Fibroblast of skin of left biceps (primary cell): ENCODE data around the gene KRT6C.
A peak's percentile ranks its signal among the peaks of the same experiment; 100 is the strongest.
"Not testable (repeated sequence)": the region's sequence is repeated elsewhere in the genome, so short reads cannot be mapped to it uniquely, and the experiment has no call there.

Experiments used
- DNase-seq, 2 experiments: peaks; one replicate each; pipeline ENCODE4 v3.0.0-alpha.2; 2013; ENCODE audit warnings: low read depth in 2 of 2

KRT6C gene

GRCh38 chr12:52455821-52456220, 17.8 kb downstream of the KRT6C start:
- DNase-seq: no peak

DNA sequence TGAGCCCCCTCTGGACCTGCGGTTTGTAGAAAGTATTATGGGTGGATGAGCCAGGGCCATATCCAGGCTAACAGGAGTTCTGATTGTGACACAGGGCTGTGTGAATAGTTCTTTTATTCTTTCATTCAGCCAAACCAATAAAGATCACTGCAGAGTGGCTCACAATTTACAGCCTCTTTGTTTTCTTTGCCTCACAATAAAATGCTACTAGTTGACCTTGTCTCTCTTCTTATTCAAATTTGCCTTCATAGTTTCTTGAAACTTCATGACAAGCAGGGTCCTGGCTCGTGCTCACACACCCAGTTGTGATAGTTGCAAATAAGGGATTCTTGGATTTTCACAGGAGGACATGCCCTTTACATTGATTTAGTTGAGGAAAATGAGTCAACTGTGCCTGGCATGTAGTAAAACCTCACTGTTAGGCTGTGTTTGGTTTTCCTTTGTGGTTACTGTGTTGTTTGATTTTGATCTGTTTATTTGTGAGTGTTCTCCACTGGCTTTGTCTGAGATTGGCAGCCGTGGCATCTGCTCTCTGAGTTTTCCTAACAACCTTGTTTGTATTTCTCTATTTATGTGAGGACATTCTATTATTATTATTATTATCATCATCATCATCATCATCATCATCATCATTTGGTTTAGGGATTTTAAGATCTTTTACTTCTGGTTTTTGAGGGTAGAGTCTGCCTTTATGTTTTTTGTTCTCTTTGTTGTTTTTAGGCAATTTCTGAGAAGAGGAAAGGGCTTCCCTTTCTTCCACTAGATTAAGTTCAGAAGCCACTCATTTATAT, 19.0 kb downstream of the KRT6C start:
- no peak for DNase-seq

DNA sequence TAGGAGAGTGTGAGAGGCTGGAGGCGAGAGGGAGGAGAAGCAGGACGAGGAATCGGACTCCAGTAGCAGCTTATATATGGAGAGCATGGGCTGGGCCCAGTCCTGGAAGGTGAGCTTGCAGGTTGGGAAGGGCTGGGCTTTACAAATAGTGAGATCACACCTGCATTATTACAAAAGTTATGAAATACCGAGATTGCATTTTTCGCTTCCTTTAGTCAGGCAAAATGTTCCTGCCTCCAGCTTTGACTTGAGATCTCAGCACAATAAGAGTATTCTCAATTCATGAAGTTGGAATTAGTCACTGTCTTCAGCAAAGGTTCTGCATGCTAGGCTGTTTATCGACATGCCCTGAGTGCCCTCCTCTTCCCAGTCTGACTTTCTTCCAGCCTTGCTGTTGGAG, 21.5 kb downstream of the KRT6C start, which contains the start of gene KRT6B:
TSS of gene KRT6B (minus strand) at position 46 of the 400 bp plus-strand sequence. CDS start 68 bp downstream, outside the sequence.
- DNase-seq: no peak

GRCh38 chr12:52448228-52448627, 25.4 kb downstream of the KRT6C start:
- DNase-seq: no peak

DNA sequence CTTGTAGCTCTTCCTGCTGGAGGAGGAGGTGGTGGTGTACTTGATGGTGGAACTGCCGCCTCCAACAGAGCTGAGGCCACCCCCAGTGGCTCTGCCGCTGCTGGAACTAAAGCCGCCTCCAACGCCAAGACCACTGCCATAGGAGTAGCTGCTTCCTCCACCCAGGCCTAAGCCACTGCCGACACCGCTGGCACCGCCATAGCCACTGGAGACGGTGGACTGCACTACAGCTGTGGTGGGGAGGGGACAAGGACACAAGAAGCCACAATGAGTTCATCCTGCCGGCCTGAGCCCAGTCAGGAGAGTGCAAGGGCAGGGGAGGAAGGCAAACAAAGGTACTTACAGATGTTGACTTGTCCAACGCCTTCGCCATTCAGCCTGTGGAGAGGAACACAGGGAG, 26.4 kb downstream of the KRT6C start:
- DNase-seq: not testable (repeated sequence)

- DNase-seq: no peak
Measured at GRCh38 chr12:52446367-52447045, 27.1 kb downstream of the KRT6C start.

GRCh38 chr12:52445876-52446275, 27.7 kb downstream of the KRT6C start:
- no peak for DNase-seq

- no peak for DNase-seq
Measured at GRCh38 chr12:52444647-52445595, 28.7 kb downstream of the KRT6C start.

GRCh38 chr12:52443966-52444365, 29.6 kb downstream of the KRT6C start:
- DNase-seq: no peak

GRCh38 chr12:52442600-52443061, 31.0 kb downstream of the KRT6C start:
- peak; percentile 56 to 58 for DNase-seq

DNA sequence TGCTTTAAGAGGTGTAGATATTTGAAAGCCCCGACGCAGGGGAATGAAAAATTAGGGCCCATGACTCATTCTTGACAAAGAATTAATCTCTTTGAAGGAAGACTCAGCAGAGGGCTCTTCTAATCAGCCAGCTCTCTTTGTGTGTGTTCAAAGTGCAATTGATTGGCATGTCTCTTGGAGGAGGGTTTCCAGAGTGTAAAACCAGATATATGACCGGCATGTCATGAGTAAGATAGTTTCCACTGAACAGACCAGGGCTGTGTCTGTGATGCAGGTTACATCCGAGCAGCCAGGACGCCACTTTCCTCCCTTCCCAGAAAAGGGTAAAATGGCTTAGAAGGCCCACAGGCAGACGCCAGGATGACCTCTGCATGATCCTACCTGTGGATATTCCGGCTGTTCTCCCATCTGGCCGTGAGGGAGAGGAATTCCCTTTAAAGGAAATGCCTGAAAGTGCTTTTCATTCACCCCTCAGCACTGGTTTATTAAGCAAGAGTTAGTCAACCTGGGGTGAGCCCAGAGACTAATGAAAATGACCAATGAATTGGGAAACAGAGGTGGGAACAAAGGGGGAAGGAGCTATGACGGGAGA, 32.2 kb downstream of the KRT6C start:
- no peak for DNase-seq

- DNase-seq: peak in 1 of 2 experiments; percentile 17
Measured at GRCh38 chr12:52440821-52441319, 32.7 kb downstream of the KRT6C start.

DNA sequence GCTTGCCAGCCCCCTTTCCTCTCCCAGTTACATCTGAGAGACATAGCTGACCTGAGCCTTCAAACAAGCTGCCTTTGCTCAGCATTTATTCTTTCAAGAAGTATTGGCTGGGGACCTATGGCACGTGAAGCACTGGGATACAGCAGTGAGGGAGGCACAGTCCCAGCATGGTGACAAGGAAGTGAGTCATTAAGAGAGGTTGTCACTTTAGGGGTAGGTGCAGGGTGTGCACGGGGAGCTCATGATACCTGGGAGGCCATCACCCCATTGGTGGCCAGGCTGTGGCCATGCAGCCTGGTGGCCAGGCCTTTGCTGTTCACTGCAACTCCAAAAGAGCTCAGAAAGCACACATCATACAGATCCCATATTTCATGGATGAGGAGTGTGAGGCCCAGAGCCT, 33.8 kb downstream of the KRT6C start:
- DNase-seq: no peak

DNA sequence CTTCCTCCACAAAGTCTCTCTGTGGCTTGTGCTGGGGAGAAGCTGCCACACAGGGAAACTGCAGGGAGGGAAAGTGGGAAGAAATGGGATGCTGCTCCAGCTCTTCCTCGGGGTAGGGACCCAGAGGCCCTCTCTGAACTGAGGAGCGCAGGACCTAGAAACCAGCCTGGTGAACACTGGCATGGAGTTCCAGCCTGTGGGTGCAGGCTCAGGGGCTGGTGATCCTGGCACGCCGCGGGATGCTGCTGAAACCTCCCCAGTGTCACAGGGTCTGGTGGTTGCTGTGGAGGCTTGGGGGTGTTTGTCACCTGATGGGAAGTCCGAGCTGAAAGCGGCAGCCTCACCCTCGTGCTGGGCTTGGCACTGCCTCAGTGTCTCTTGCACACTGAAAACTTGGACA, 34.2 kb downstream of the KRT6C start:
- DNase-seq: no peak

DNA sequence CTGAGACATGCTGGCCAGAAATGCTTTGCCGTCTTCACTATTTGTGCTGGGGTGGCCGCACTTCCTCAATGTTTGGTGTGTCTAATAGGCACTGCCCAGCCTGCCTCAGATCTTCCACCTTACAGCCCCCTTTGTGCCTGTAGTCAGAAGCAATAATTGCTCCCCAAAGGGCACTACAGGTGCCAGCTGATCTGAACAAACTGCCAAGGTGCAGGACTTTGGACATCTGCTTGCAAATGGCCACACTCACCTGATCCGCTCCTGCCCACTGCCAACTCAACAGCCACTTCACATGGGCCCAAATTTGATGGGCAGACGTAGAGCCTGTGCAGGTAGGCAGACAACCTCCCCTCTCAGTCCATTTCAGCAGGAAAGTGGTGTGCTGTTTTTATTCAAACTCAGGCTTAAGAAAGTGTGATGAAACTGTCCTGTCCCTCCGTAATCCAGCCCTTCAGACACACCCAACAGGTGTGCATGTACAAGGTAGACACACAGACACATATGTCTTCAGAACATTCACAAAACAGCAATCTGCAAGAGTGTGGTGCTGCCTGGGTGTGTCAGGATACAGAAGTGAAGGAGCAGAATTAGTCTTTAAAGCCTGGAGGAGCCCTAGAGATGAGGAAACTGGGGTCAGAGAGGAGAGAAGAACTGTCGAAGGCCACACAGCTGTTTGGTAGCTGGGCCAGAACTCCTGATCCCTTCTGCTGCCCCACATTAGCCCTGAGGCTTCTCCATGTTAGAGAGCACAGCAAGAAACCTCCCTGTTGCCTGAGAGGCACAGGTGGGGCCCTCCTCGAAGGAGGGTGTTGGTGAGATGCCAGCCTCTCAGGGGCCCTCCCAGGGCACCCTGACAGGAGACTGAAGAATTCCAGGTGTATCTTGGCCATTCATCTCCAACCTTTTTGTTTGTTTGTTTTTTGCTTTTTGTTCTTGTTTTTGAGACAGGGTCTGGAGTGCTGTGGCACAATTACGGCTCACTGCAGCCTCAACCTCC, 35.0 kb downstream of the KRT6C start:
- no peak for DNase-seq

DNA sequence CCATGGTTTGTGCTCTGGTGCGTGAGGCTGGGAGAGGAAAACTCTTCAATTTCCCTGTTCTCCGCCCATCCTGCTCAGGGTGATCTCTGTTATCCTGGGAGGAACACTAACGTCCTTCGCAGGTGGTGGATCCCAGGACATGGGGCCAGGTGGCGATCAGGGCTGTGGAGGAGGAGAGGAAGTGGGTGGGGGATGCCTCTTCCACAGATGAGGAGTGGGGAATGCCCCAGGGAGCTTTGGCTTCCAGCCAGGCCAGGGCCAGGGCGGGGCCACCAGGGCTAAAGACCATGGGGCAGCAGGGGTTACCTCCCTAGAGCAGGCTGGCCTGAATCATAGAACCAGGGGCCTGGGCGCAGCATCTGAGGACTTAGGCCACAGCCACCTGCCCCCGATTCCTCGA, 36.1 kb downstream of the KRT6C start:
- no peak for DNase-seq

DNA sequence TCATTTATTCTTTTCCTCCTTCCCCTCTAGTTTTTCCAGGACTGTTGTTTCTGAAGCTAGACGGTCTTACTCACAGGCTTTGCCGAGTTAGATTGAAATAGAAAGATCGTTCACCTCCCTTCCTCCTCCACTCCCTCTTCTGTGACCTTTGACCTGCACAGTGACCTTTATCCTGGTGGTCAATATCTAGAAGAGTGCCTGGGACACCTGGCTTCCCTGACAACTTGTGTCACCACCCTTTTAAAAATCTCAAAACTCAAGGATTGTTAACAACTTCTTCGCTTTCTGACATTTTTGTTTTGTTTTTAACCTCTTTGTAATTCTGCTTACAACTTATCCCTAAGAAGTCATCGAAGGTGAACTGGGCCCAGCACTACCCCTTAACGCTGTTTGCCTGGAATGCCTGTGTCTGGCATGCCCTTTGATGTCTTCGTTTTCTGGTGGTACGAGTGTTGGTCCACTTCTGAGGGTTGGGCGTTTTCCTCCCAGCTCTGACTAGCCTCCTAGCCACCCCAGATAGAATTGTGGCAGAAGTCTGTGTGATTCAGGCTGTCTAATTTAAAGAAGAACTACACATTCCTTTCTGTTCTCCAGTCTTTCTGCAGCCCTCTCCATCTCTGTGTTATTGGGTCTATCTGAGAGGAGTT, 36.7 kb downstream of the KRT6C start:
- no peak for DNase-seq

DNA sequence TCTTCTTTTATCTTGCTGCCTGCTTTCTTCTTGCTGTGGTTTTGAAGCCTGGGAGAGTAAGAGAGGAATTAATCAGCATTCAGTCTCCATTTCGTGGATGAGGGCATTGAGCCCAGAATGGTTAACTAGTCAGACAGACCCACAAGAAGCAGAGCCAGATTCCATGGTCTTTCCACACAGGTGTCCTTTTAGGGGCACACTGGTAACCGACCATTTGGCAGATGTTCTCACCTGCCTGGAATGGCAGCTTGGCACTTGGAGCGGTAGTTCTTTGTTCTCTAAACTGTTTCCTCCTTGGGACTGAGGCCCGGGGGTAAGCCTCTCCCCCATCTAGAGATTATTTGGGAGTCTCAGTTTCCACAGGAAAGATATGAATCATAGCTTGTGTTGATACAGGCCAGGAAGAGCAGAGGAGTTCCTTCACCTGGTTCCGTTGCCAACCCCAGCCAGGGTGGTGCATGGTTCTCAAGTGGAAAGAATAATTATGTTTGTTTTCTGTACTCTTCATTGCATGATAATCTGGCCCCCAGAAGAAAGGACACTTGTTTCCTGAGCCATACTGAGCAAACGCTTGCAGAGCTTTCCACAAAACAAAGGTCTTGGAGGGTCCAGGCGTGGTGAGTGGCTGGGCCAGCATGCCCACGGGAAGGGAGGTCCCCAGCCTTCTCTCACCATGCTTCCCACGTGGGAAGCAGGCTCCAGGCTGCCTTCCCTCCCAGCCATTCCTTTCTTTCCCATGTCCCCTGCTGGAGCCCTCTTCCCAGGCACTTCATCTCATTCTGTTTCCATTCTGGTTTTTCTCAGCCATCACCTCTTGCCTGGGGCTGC, 37.4 kb downstream of the KRT6C start:
- DNase-seq: no peak

DNA sequence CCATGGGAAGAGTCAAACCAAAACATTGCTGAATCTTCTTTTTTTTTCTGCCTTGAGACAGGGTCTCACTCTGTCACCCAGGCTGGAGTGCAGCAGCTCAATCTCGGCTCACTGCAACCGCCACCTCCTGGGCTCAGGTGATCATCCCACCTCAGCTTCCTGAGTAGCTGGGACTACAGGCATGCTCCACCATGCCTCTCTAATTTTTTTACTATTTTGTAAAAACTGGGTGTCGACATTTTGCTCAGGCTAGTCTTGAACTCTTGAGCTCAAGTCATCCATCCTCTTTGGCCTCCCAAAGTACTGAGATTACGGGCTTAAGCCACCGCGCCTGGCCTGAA, 38.0 kb downstream of the KRT6C start:
- DNase-seq: no peak
